Tibial nerve (tissue), 4 donors: Measurements from ENCODE around the gene INPP4A.

Source experiments
- EP300 ChIP-seq, 2 donors: sonication (generic); formaldehyde crosslinking; IDR thresholded peaks; one replicate each; pipeline ENCODE4 v1.6.1; 2017; ENCODE audit warnings: antibody characterized with exemption in 2 of 2, mild to moderate bottlenecking in 1 of 2
- POLR2A ChIP-seq, 2 donors: fragments of 450-650 bp; IDR thresholded peaks; one replicate each; pipeline ENCODE4 v1.6.1; 2017; ENCODE audit warnings: antibody characterized with exemption in 2 of 2, mild to moderate bottlenecking in 2 of 2, moderate library complexity in 2 of 2
- TF ChIP-seq, protein P1 (sequence below), 5 experiments: fragments of 200-600 bp in 3 of 5; fragments of 450-650 bp in 2 of 5; sonication (generic) in 3 of 5; IDR thresholded peaks; one replicate each; pipeline ENCODE4 v1.5.1; 2016 to 2019; ENCODE audit warnings: antibody characterized with exemption in 5 of 5, mild to moderate bottlenecking in 3 of 5, moderate library complexity in 2 of 5

DNA sequence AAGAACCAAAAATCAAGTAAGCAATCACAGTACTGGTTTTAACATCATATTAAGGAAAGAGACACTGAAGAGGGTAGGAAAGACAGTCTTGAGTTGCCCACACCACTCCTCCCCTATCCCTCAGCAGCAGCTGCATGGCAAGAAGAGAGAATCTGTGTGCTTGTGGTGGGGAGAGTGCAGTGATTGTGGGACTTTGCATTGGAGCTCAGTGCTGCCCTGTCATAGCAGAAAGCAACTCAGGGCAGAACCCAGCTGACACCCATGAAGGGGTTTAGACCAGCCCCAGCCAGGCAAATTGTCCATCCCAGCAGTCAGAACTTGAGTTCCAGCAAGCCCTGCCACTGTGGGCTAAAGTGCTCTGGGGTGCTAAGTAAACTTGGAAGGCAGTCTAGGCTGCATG is 40.8 kb upstream of the INPP4A start:
- TF ChIP-seq EP300 (IDR thresholded peaks at IDR 0.05) (no peak), POLR2A (IDR thresholded peaks at IDR 0.05) (no peak)
- TF ChIP-seq, protein P1, sequence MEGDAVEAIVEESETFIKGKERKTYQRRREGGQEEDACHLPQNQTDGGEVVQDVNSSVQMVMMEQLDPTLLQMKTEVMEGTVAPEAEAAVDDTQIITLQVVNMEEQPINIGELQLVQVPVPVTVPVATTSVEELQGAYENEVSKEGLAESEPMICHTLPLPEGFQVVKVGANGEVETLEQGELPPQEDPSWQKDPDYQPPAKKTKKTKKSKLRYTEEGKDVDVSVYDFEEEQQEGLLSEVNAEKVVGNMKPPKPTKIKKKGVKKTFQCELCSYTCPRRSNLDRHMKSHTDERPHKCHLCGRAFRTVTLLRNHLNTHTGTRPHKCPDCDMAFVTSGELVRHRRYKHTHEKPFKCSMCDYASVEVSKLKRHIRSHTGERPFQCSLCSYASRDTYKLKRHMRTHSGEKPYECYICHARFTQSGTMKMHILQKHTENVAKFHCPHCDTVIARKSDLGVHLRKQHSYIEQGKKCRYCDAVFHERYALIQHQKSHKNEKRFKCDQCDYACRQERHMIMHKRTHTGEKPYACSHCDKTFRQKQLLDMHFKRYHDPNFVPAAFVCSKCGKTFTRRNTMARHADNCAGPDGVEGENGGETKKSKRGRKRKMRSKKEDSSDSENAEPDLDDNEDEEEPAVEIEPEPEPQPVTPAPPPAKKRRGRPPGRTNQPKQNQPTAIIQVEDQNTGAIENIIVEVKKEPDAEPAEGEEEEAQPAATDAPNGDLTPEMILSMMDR (IDR thresholded peaks at IDR 0.05), result no peak
